ENCODE measurements around the gene ZBTB6.
"Not testable (repeated sequence)": the region's sequence is repeated elsewhere in the genome, so short reads cannot be mapped to it uniquely, and the experiment has no call there.

Gene ZBTB6

DNA sequence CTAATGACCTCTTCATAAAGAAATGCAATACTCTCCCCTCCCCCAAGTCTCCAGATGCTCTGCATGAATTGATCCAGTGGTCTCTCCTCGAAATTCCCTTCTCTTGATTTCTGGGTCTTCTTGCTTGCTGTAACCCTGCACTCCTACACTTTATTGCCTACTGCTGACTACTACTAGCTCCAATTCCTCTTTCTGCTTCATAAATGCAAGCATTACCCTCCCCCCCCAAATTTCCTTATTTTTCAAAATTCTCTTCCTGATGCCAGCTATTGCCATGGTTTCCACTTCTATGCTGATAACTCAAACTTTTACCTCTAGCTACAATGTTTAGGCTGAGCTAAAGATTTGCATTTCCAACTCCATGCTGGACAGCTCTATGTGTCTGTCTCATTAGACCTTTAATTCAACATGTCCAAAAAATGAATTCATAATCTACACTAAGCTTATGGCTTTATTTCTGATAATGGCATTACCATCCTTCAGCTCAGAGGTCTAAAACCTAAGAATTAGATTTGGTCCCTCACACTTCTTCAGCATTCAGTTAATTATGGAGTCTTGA is 16.8 kb upstream of the ZBTB6 start:
- DNase-seq (ENCODE audit: low read depth in 2 of 2, low spot score in 1 of 2) = no peak

DNA sequence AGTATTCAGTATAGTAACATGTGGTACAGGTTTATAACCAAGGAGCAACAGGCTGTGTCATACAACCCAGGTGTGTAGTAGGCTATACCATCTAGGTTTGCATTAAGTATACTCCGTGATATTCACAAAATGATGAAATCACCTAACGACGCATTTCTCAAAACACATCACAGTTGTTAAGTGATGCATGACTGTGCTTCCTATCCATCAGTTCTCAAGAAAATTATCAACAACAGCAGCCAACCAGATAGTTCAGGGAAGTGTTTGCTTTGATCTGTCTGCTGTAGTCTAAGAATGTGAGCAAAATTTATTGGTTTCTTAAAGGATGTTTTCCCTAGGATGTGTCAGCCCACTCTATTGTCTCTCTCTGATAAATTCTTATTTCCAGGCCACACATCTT is 10.8 kb upstream of the ZBTB6 start:
- DNase-seq (ENCODE audit: low read depth in 2 of 2, low spot score in 1 of 2) = no peak

DNA sequence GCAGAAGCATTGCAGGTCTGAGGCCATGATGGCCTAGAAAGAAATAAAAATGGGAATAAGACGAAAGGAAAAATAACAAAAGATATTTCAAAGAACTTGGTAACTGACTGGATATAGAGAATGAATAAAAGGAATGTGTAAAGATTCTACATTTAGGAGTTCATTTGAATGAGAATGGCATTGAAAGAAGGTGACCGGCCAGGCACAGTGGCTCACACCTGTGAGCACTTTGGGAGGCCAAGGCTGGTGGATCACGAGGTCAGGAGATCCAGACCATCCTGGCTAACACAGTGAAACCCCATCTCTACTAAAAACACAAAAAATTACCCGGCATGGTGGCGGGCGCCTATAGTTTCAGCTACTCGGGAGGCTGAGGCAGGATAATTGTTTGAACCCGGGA is 9.6 kb upstream of the ZBTB6 start:
- DNase-seq (ENCODE audit: low read depth in 2 of 2, low spot score in 1 of 2) = no peak

DNA sequence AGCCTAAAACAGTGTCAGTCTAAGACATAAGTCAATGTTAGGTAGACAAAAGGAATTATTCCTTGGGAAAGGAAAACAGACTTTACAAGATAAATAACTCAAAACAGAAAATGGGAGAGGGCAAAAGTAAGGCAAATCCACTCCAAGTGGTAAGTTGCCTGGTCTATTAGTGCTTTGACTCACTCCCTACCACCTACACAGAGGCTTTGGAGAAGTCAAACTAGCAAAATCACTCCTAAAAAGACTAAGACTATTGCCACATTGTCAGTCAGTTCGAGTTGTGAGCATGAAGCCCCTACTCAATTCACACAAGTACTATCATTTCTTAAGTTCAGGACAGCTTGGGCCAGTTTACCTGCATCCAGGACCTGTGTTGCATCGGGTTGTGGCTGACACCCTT is 5.2 kb upstream of the ZBTB6 start:
- no peak for DNase-seq (ENCODE audit: low read depth in 2 of 2, low spot score in 1 of 2)

DNA sequence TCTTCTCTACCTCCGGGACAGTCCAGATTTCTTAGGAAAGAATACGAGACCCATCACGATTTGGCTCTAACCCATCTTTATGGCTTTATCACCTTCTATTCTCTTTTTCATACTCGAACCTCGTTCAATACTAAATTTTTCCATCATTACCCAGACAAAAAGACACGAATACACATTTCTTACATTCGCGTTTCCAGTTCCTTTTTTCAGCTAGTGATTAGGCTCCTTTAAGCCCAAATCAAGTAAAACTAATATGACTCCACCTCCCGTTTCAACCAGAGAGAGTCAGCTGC is 506 bp downstream of the ZBTB6 start:
- no peak for DNase-seq (ENCODE audit: low read depth in 2 of 2, low spot score in 1 of 2)

DNA sequence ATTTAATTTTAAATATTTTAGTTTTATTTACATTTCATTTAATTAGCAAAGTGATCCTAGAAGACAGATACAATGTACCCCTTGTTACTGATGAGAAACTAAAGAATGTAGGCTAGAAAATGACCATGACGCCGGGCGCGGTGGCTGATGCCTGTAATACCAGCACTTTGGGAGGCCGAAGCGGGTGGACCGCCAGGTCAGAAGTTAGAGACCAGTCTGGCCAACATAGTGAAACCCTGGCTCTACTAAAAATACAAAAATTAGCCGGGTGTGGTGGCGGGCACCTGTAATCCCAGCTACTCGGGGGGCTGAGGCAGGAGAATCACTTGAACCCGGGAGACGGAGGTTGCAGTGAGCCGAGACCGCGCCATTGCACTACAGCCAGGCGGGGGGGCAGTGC is 7.0 kb downstream of the ZBTB6 start:
- DNase-seq (ENCODE audit: low read depth in 2 of 2, low spot score in 1 of 2) = not testable (repeated sequence)

DNA sequence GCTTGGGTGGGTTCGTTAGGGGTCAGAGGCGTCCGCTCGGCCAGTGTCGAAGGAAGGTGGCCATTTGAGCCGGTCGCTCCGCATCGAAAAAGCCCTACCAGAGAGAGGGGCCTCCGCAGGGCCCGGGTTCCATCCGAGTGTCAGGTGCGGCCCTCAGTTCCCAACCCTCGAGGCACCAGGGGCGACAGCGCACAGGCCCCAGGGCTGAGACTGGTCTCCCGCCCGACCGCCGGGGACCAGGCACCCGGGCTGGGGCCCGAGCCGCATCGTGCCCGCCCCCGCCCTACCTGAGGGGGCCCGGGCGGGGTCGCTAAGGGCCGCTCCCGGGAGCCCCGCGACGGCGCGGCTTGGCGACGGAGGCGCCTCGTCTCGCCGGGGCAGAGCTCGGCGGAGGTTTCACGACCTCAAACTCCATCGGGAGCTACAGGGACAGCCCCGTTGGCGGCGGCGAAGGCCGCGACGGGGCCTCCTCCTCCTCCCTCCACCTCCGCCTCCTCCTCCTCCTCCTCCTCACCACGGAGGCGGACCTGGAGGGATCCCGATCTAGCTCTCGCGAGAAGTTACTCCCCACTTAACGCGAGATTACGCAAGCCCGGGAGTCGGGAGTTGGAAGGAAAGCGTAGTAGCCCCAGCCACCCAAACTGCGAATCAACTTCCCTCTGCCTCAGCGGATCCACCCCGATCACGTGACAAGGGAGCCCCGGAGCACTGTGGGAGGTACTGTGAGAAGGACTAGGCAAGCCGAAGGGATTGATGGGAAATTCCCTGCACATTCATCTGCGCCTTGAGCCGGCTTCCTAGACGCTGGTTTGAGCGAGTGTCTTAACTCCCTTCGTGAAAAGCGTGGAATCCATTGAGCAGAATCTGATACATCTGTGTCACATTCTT is 8.1 kb downstream of the ZBTB6 start, which contains the start of gene RC3H2:
TSS of gene RC3H2 (minus strand) at position 537 of the 888 bp plus-strand sequence. CDS start 7,850 bp downstream, outside the sequence.
- DNase-seq (ENCODE audit: low read depth in 2 of 2, low spot score in 1 of 2) = peak; percentile 89 to 93

DNA sequence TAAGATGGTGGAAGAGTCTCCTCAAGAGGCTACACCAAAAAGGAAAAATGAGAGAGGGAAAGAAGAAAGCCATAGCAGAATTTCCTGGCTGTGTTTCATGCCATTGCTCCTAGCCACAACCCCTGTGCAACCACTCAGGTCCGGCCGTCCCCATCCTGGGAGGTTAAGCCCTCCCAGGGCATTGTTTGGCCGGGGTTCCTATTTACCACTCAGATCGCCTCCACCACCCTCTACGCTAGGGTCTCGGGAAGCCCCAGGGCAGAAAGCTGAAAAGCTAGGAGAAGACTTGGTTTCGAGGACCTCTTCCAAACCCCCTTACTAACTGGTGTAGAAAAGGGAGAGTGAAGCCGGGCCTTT is 8.7 kb downstream of the ZBTB6 start:
- DNase-seq (ENCODE audit: low read depth in 2 of 2, low spot score in 1 of 2) = no peak

DNA sequence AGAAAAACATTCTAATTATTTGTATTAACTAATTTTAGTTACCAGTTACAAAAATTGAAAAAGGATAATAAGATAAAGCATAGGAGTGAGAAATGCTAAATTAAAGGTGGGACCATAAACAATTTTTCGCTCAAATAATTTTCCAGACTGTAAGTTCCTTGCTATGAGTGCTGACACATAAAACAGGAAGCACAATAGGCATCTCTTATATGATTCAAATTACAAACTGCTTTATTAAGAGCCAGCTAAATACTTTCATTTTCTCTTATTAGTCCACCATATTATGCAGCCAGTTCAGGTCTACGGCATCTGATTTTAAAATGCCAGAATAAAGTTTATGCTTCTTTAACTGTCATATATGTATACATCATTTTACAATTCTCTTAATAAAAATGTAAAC is 12.3 kb downstream of the ZBTB6 start:
- no peak for DNase-seq (ENCODE audit: low read depth in 2 of 2, low spot score in 1 of 2)

DNA sequence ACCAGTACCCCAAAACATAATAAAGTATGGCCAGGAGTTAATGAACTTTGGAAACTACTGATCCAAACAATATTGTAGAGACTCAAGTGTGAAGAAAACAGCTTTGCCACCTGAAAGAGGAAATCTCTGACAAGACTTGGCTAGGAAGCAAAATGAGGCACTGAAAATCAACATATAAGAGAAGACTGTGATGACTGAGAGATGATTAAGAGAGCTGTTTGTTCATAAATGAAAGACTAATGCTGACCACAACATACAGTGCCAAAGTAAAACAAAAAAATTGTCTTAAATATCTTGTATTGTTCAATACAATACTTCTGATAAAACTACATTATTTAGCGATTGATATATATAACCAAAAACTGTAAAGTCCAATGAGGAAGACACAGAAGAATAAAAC is 15.2 kb downstream of the ZBTB6 start:
- DNase-seq (ENCODE audit: low read depth in 2 of 2, low spot score in 1 of 2) = no peak

DNA sequence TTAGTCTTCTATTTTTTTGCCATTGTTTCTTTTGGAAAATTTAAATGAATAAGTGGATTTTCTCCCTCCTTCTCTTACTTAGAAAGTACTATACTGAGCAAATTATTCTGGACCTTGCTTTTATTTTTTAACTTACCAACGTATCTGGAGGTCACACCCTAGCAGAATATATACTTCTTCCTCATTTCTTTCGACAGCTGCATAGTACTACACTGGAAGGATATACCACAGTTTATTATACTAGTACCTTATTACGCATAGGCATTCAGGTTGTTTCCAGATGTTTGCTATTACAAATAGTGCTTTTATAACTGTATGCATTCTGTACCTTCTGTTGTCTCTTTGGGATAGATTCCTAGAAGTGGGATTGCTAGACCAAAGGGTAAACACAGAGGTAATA is 24.6 kb downstream of the ZBTB6 start:
- DNase-seq (ENCODE audit: low read depth in 2 of 2, low spot score in 1 of 2) = no peak

DNA sequence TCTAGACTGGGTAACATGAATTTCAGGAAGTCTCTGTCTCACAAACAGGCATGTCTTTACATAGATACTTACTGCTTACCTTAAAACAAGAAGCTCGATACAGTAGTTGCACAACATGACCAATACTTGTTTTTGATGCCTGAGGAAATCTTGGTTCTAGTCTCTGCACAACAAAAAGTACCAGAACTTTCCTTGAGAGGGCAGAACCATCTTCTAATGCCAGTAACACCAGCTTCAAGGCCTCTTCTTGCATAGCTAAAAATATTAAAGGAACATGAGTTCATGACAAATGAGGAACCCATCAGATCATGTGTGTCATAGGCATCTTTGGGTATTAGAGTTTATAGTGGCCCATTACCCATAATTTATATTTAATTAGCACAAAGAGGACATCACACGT is 30.0 kb downstream of the ZBTB6 start:
- DNase-seq (ENCODE audit: low read depth in 2 of 2, low spot score in 1 of 2) = no peak

DNA sequence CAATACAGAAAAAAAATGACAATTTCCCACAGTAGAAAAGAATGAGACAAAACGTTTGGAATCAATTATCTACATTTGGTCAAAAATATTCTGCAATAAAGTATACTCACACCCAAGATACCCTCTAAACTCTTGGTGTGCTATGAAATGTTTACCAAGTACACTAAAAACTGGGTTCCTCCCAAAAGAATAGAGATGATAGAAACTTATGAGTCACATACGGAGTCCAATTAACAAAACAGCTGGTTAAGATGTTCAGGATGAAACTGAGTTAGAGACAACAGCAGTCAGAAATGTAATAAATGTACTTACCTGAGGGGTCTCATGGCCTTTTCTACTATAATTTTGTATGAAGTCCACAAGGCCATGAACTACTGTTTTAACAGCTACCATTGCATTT is 33.7 kb downstream of the ZBTB6 start:
- no peak for DNase-seq (ENCODE audit: low read depth in 2 of 2, low spot score in 1 of 2)

DNA sequence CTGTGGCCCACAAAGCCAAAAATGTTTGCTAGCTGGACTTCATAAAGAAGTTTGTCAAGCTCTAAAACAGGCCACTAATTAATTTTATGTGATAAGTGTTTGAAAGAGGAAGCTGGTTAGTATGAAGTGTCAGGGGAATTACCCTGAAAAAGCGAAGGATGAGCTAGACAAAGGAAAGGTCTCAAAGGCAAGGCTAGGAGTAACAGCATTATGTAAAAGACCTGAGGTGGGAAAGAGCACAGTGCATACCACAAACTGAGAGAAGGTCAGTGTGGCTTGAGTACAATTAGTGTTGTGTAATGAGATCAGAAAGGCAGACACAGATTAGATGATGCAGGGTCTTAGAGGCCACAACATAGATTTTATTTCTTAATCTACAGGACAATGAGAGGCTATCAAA is 37.6 kb downstream of the ZBTB6 start:
- no peak for DNase-seq (ENCODE audit: low read depth in 2 of 2, low spot score in 1 of 2)

DNA sequence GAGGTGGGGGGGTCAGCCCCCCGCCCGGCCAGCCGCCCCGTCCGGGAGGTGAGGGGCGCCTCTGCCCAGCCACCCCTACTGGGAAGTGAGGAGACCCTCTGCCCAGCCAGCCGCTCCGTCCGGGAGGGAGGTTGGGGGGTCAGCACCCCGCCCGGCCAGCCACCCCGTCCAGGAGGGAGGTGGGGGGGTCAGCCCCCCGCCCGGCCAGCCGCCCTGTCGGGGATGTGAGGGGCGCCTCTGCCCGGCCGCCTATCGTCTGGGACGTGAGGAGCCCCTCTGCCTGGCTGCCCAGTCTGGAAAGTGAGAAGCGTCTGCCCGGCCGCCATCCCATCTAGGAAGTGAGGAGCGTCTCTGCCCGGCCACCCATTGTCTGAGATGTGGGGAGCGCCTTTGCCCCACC is 45.8 kb downstream of the ZBTB6 start:
- not testable (repeated sequence) for DNase-seq (ENCODE audit: low read depth in 2 of 2, low spot score in 1 of 2)

DNA sequence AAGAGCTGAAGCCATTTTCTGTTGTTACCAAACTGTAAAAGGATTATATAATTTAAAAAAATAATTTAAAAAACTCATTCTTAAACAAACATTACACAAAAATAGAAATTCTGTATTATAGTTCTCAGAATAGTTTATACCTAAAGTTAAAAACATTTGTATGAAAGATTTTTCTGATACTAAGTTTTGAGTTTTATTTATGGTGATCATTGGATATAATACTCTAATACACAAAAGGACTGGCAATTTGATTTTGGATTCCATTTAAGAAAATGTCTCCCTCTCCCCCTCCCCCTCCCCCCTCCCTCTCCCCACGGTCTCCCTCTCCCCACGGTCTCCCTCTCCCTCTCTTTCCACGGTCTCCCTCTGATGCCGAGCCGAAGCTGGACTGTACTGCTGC is 47.0 kb downstream of the ZBTB6 start:
- DNase-seq (ENCODE audit: low read depth in 2 of 2, low spot score in 1 of 2) = no peak

DNA sequence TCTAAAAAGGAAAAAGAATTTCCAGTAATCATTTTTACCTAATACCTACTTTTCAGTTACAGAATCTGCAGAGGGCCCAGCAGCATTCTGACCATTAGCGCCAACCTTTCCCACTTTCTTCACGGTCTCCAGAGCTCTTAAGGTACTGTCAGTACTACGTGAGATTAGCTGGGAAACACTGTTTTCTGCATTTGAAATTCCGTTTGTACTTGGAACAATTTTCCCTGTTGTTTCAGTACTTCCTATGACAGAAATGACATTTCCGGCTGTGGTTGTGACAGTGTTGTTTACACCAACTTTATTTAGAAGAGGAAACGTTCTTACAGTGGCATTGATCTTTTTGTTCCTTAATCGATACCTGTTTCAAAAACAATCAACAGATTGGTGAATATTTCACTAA is 47.8 kb downstream of the ZBTB6 start:
- no peak for DNase-seq (ENCODE audit: low read depth in 2 of 2, low spot score in 1 of 2)

DNA sequence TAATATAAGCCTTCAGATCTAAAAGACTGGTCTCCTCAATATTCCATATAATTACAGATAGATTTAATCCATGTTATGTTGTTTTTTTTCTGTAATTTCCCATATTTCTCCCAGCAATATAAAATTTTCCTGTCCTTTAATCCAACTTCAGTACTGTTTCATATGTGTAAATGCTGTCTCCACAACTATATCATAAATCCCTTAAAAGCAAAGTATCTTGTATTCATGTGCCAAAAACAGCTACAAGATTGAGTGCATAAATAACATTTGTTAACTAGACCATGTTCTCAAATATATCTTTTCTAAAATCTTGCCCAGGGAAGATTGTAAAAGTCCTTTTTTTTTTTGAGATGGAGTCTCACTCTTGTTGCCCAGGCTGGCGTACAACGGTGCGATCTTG is 49.7 kb downstream of the ZBTB6 start:
- no peak for DNase-seq (ENCODE audit: low read depth in 2 of 2, low spot score in 1 of 2)

DNA sequence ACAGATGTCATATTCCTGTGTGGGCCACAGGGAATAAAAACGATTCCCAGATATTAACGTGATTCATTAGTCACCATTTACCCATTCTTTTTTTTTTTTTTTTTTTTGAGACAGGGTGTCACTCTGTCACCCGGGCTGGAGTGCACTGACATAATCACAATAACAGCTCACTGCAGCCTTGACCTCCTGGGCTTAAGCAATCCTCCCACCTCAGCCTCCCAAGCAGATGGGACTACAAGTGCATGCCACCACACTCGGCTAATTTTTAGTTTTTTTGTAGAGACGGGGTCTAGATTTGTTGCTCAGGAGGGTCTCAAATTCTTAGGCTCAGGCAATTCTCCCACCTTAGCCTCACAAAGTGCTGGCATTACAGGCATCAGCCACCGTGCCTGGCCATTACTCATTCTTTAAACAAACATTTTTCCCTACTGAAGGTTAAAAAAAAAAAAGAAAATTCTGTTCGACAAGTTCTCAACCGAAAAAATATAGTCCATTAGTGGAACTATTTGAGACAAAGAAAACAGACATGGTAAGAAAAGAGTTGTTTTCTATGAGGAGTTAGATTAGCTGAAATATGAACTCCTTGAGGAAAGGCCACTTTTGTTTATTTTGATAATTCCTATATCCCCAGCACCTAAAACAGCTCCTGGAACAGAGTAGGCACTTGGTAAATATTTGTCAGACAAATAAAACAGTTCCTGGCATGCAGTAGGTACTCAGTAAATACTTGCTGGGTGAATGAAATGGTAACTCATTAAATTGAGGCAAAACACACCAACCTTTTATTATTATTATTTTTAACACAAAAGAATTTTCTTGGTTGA is 52.6 kb downstream of the ZBTB6 start:
- no peak for DNase-seq (ENCODE audit: low read depth in 2 of 2, low spot score in 1 of 2)
